HepG2 (cell line): ENCODE results near the gene ZNF621. TPM values are rescaled to one million over a fixed set of nuclear protein-coding genes. Genes with fewer than 3 reads are reported as not detected.
A peak's percentile ranks its signal among the peaks of the same experiment; 100 is the strongest.

Experiments
- ARID4A ChIP-seq: sonication (generic); formaldehyde crosslinking; IDR thresholded peaks from 2 replicates; pipeline ENCODE4 v1.5.0; 2020; ENCODE audit warnings: mild to moderate bottlenecking, missing genetic modification reagents, borderline replicate concordance
- FOXP4 ChIP-seq: sonication (generic); formaldehyde crosslinking; IDR thresholded peaks from 2 replicates; pipeline ENCODE4 v1.4.0; 2020; ENCODE audit warnings: missing genetic modification reagents
- SALL2 ChIP-seq: sonication (generic); formaldehyde crosslinking; IDR thresholded peaks from 2 replicates; pipeline ENCODE4 v1.8.1; 2023; ENCODE audit warnings: mild to moderate bottlenecking, missing genetic modification reagents, inconsistent platforms
- SOX5 ChIP-seq: IDR thresholded peaks from 2 replicates; pipeline ENCODE4 v1.6.1; 2016; ENCODE audit warnings: borderline replicate concordance
- TOPORS ChIP-seq: sonication (generic); formaldehyde crosslinking; IDR thresholded peaks from 2 replicates; pipeline ENCODE4 v1.8.0; 2023; ENCODE audit warnings: mild to moderate bottlenecking, missing genetic modification reagents
- ZNF280D ChIP-seq: sonication (generic); formaldehyde crosslinking; IDR thresholded peaks from 2 replicates; pipeline ENCODE4 v1.5.1; 2020; ENCODE audit warnings: mild to moderate bottlenecking, missing genetic modification reagents
- ZNF678 ChIP-seq: sonication (generic); formaldehyde crosslinking; IDR thresholded peaks from 2 replicates; pipeline ENCODE4 v1.4.0; 2020; ENCODE audit warnings: mild to moderate bottlenecking, missing genetic modification reagents
- polyA plus RNA-seq, 8 experiments: library from polyadenylated mRNA; depleted of rRNA in 3 of 8; stranded (reverse) in 7 of 8; unstranded in 1 of 8; fragments of >200 nt; fragmentation: Illumina TruSeq in 4 of 8; extraction: Trizol in 4 of 8; gene quantifications; 2 replicates each; pipeline versions ENCODE4 v1.2.1 to v1.2.3, GENCODE V29; 2011 to 2016; ENCODE audit warnings: low read depth in 4 of 8, missing spikeins in 1 of 8, mixed read lengths in 1 of 8; ENCODE audit not compliant: insufficient read depth in 1 of 8
- total RNA-seq, 5 experiments: library from RNA; depleted of rRNA; stranded (reverse); fragments of >200 nt; fragmentation: Illumina TruSeq; extraction: Trizol; gene quantifications; 2 replicates each; pipeline ENCODE4 v1.2.3, GENCODE V29; 2016; ENCODE audit warnings: low read depth in 1 of 5
- TF ChIP-seq, protein P1 (sequence below): IDR thresholded peaks from 2 replicates; pipeline ENCODE4 v1.6.1; 2016; ENCODE audit warnings: low read depth

The ZNF621 gene
- total and polyA plus RNA-seq, 2 of the 13 experiments (the other 11 are each of a cell fraction or from before 2014, with no cell fraction given) = 13.2 to 14.9 TPM

GRCh38 chr3:40505599-40506462 is 18.9 kb upstream of the ZNF621 start, which contains the start of gene ZNF620 (continued):
- TF ChIP-seq, protein P1, sequence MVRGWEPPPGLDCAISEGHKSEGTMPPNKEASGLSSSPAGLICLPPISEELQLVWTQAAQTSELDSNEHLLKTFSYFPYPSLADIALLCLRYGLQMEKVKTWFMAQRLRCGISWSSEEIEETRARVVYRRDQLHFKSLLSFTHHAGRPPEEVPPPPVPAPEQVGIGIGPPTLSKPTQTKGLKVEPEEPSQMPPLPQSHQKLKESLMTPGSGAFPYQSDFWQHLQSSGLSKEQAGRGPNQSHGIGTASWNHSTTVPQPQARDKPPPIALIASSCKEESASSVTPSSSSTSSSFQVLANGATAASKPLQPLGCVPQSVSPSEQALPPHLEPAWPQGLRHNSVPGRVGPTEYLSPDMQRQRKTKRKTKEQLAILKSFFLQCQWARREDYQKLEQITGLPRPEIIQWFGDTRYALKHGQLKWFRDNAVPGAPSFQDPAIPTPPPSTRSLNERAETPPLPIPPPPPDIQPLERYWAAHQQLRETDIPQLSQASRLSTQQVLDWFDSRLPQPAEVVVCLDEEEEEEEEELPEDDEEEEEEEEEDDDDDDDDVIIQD (CRISPR knock-in tag) = peak; percentile 55
- TF ChIP-seq SOX5 (no peak), ZNF280D (CRISPR knock-in tag) (0 out of 2 replicates have a peak, but pooled peaks have one; percentile 31), SALL2 (CRISPR knock-in tag) (peak; percentile 76), ARID4A (CRISPR knock-in tag) (peak; percentile 85), FOXP4 (CRISPR knock-in tag) (peak; percentile 49; the same call in 1 of the 2 replicates), TOPORS (CRISPR knock-in tag) (0 out of 2 replicates have a peak, but pooled peaks have one; percentile 47), ZNF678 (CRISPR knock-in tag) (no peak)
